ENCODE measurements around the gene SND1. TPM values are rescaled to one million over a fixed set of nuclear protein-coding genes. Genes with fewer than 3 reads are reported as not detected.

The SND1 gene
- total and polyA plus RNA-seq, 2 of the 4 experiments (the other 2 are of a cell fraction): 154 to 294 TPM

- H3K4me2 ChIP-seq (ENCODE audit: low read depth, low read length): no peak overlapping the region
- peaks cover 35% of the 10 kb centered on the region for H3K9me1 ChIP-seq (ENCODE audit: insufficient read depth, low read length)
- H3K14ac ChIP-seq (replicated peaks; ENCODE audit: low read depth, low read length): no peak overlapping the region
- H4K5ac ChIP-seq (ENCODE audit: low read depth, low read length): no peak overlapping the region
- H3K4me3 ChIP-seq (ENCODE audit: insufficient read depth, low read depth, low read length): no peak overlapping the region
- dilution Hi-C loops (cut with HindIII; ENCODE audit: low sequenced_read_pairs, unreplicated experiment) (no loop called here), in situ Hi-C loops (cut with MboI; ENCODE audit: low sequenced_read_pairs) (no loop called here), intact Hi-C loops (cut with micrococcal nuclease) (no loop called here)
- H3K4ac ChIP-seq (ENCODE audit: low read depth, low read length): no peak overlapping the region
- H3K36me3 ChIP-seq (ENCODE audit: control insufficient read depth, insufficient read depth, low read length): peaks cover 11% of the 10 kb centered on the region
- H2BK5ac ChIP-seq (ENCODE audit: low read depth, low read length, poor library complexity, severe bottlenecking): no peak overlapping the region
- no TSS peak for BruUV-seq (replicated peaks)
- H2BK15ac ChIP-seq (ENCODE audit: low read depth, low read length): no peak overlapping the region
- H2BK120ac ChIP-seq (ENCODE audit: low read depth, low read length): no peak overlapping the region
- ChIA-PET CTCF (no interaction called here), POLR2A (ENCODE audit: unreplicated experiment) (no interaction called here)
- no peak overlapping the region for H3K27ac ChIP-seq (ENCODE audit: insufficient read depth, low read length)
- H3K56ac ChIP-seq (ENCODE audit: extremely low read depth, insufficient read depth, low read length): no peak overlapping the region
- H2AK5ac ChIP-seq (ENCODE audit: low read depth, low read length): no peak overlapping the region
- no peak overlapping the region for H3K9ac ChIP-seq (ENCODE audit: low read depth, low read length)
- peak; percentile 62 for DNase-seq
- ATAC-seq (ENCODE audit: low read depth): peak; percentile 69
- peaks cover 44% of the 10 kb centered on the region for H4K20me1 ChIP-seq (ENCODE audit: insufficient read depth, low read length)
- WGBS, 2 experiments (ENCODE audit: extremely low coverage in 2 of 2, insufficient read length in 1 of 2): no CpG with 5 or more reads among the region's 3 CpGs
- peaks cover 16% of the 10 kb centered on the region for H3K4me1 ChIP-seq (ENCODE audit: control insufficient read depth, insufficient read depth, low read length)
- no peak overlapping the region for H2BK20ac ChIP-seq (ENCODE audit: low read depth, low read length)
- H3K9me3 ChIP-seq (ENCODE audit: control insufficient read depth, insufficient read depth, low read length): no peaks in the 10 kb centered on the region
- TF ChIP-seq CEBPB (IDR thresholded peaks at IDR 0.05; ENCODE audit: low read depth, low read length) (peak; percentile 73), CHD1 (IDR thresholded peaks at IDR 0.05; ENCODE audit: low read depth, low read length) (no peak), CTCF (conservative IDR thresholded peaks at IDR 0.05; ENCODE audit: low read depth, low read length) (no peak)
- no peak overlapping the region for H4K91ac ChIP-seq (ENCODE audit: insufficient read depth, low read depth, low read length)
- no peak overlapping the region for H2AK9ac ChIP-seq (replicated peaks; ENCODE audit: low read depth, low read length, poor library complexity)
- no peaks in the 10 kb centered on the region for H3K27me3 ChIP-seq (ENCODE audit: control insufficient read depth, insufficient read depth, low read length)
- no peak overlapping the region for H3K18ac ChIP-seq (ENCODE audit: low read depth, low read length)
- no peak overlapping the region for H4K8ac ChIP-seq (ENCODE audit: low read depth in 2 of 2, low read length in 2 of 2)
- H2AFZ ChIP-seq (replicated peaks; ENCODE audit: low read length, poor library complexity): no peak overlapping the region
- no peak overlapping the region for H3K23ac ChIP-seq (ENCODE audit: low read depth, low read length)
- H3K79me1 ChIP-seq (ENCODE audit: low read depth in 1 of 2, low read length in 2 of 2): peaks cover 43 to 75% of the 10 kb centered on the region in 2 experiments
Measured at GRCh38 chr7:127886248-127886647, 234.3 kb downstream of the SND1 start.
